ENCODE data around the gene SLC23A3.
A peak's percentile ranks its signal among the peaks of the same experiment; 100 is the strongest.

SLC23A3 gene

GRCh38 chr2:219172231-219173154, 2.7 kb upstream of the SLC23A3 start:
- Histone ChIP-seq H3K27me3 (replicated peaks; ENCODE audit: insufficient read depth, low read length) (no peaks in the 10 kb centered on the region), H3K27ac (ENCODE audit: low read length) (no peak overlapping the region)
- TF ChIP-seq EZH2phosphoT487 (IDR thresholded peaks at IDR 0.05; ENCODE audit: low read length) (no peak), CTCF (IDR thresholded peaks at IDR 0.05; ENCODE audit: low read length) (no peak), EZH2 (optimal IDR thresholded peaks at IDR 0.05; ENCODE audit: low read depth, low read length) (no peak)

DNA sequence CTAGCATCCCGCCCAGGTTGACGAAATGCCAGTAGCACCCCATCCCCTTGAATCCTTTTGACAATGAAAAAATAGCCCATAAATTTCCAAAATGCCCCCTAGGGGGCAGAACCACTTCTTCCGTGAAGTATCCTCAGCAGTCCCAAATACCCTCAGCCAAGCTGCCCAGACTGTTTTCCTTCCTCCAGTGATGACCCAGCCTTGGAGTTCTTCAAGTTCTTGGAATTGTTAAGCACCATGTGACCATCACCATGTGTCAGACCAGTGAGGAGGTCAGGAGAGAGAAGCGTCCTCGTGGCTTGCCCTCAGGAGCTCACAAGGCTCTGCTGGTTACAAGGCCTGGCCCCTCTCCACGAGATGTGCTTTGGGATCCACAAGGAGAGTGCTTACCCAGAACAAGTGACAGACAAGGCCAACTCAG, 1.4 kb upstream of the SLC23A3 start:
- Histone ChIP-seq H3K9ac (ENCODE audit: low read length) (no peak overlapping the region), H3F3A (ENCODE audit: insufficient read depth, low read length) (peaks cover 5% of the 10 kb centered on the region), H3K27me3 (replicated peaks; ENCODE audit: insufficient read depth, low read length) (no peaks in the 10 kb centered on the region), H3K4me3 (ENCODE audit: low read length) (no peak overlapping the region), H3K4me1 (ENCODE audit: low read length) (0 out of 2 replicates have a peak, but pooled peaks cover 6% of the 10 kb centered on the region), H3K4me2 (ENCODE audit: low read depth, low read length) (no peak overlapping the region), H3K36me3 (replicated peaks; ENCODE audit: insufficient read depth, low read length) (peaks cover 3% of the 10 kb centered on the region; the same call in 1 of the 2 replicates), H3K9me3 (replicated peaks; ENCODE audit: insufficient read depth, low read length) (no peaks in the 10 kb centered on the region), H3K9me2 (replicated peaks; ENCODE audit: insufficient read depth, low read length) (no peaks in the 10 kb centered on the region), H3K79me2 (ENCODE audit: low read length) (peaks cover 25% of the 10 kb centered on the region), H4K20me1 (ENCODE audit: insufficient read depth, low read length) (no peaks in the 10 kb centered on the region), H2AFZ (ENCODE audit: low read length) (no peak overlapping the region), H3K27ac (ENCODE audit: low read length) (no peak overlapping the region)
- DNase-seq: peak; percentile 46
- TF ChIP-seq CTCF (IDR thresholded peaks at IDR 0.05; ENCODE audit: low read length) (peak; percentile 69), EZH2 (optimal IDR thresholded peaks at IDR 0.05; ENCODE audit: low read depth, low read length) (no peak)

More at GRCh38 chr2:219172231-219173154, 2.7 kb upstream of the SLC23A3 start:
- Histone ChIP-seq H3K4me2 (ENCODE audit: low read depth, low read length) (no peak overlapping the region), H3K9me3 (replicated peaks; ENCODE audit: insufficient read depth, low read length) (no peaks in the 10 kb centered on the region), H2AFZ (ENCODE audit: low read length) (no peak overlapping the region), H3K36me3 (replicated peaks; ENCODE audit: insufficient read depth, low read length) (peaks cover 3% of the 10 kb centered on the region; the same call in 1 of the 2 replicates), H3K4me1 (ENCODE audit: low read length) (0 out of 2 replicates have a peak, but pooled peaks cover 6% of the 10 kb centered on the region), H3K79me2 (ENCODE audit: low read length) (peaks cover 30% of the 10 kb centered on the region), H4K20me1 (ENCODE audit: insufficient read depth, low read length) (no peaks in the 10 kb centered on the region), H3K9me2 (replicated peaks; ENCODE audit: insufficient read depth, low read length) (no peaks in the 10 kb centered on the region), H3K9ac (ENCODE audit: low read length) (no peak overlapping the region), H3F3A (ENCODE audit: insufficient read depth, low read length) (peaks cover 18% of the 10 kb centered on the region), H3K4me3 (ENCODE audit: low read length) (no peak overlapping the region)
- no peak for DNase-seq

GRCh38 chr2:219168932-219169331, 897 bp downstream of the SLC23A3 start:
- Histone ChIP-seq H3K27me3 (replicated peaks; ENCODE audit: insufficient read depth, low read length) (no peaks in the 10 kb centered on the region), H4K20me1 (ENCODE audit: insufficient read depth, low read length) (no peaks in the 10 kb centered on the region), H3K4me1 (ENCODE audit: low read length) (no peaks in the 10 kb centered on the region), H3F3A (ENCODE audit: insufficient read depth, low read length) (no peaks in the 10 kb centered on the region), H2AFZ (ENCODE audit: low read length) (no peak overlapping the region), H3K36me3 (replicated peaks; ENCODE audit: insufficient read depth, low read length) (peaks cover 3% of the 10 kb centered on the region; the same call in 1 of the 2 replicates), H3K9ac (ENCODE audit: low read length) (no peak overlapping the region), H3K79me2 (ENCODE audit: low read length) (peaks cover 4% of the 10 kb centered on the region; the same call in 1 of the 2 replicates), H3K9me2 (replicated peaks; ENCODE audit: insufficient read depth, low read length) (no peaks in the 10 kb centered on the region), H3K9me3 (replicated peaks; ENCODE audit: insufficient read depth, low read length) (no peaks in the 10 kb centered on the region), H3K4me3 (ENCODE audit: low read length) (no peak overlapping the region), H3K27ac (ENCODE audit: low read length) (no peak overlapping the region), H3K4me2 (ENCODE audit: low read depth, low read length) (no peak overlapping the region)
- no peak for TF ChIP-seq EZH2phosphoT487 (IDR thresholded peaks at IDR 0.05; ENCODE audit: low read length)
- no peak for TF ChIP-seq EZH2 (optimal IDR thresholded peaks at IDR 0.05; ENCODE audit: low read depth, low read length)
- TF ChIP-seq CTCF (IDR thresholded peaks at IDR 0.05; ENCODE audit: low read length): no peak
- no peak for DNase-seq
